Measurements from ENCODE around the gene CTNNBL1. TPM values are rescaled to one million over a fixed set of nuclear protein-coding genes. Genes with fewer than 3 reads are reported as not detected.

Gene CTNNBL1
- total RNA-seq, 1 experiment from 2014 or later: 49.9 TPM

- CTCF ChIA-PET: no interaction called here
- Histone ChIP-seq H3K4me3 (ENCODE audit: low read length) (no peak overlapping the region), H3K9me2 (replicated peaks; ENCODE audit: low read length) (no peaks in the 10 kb centered on the region), H3K79me2 (ENCODE audit: low read length) (no peaks in the 10 kb centered on the region), H3K4me2 (ENCODE audit: low read length) (no peak overlapping the region), H4K20me1 (ENCODE audit: low read length) (no peaks in the 10 kb centered on the region), H3K36me3 (ENCODE audit: low read depth, low read length) (peaks cover 5% of the 10 kb centered on the region; the same call in 1 of the 2 replicates), H3K27ac (ENCODE audit: low read length) (no peak overlapping the region), H2AFZ (ENCODE audit: low read length) (no peak overlapping the region), H3K27me3 (ENCODE audit: low read length) (no peaks in the 10 kb centered on the region), H3K9me3 (ENCODE audit: low read length) (no peaks in the 10 kb centered on the region), H3K4me1 (ENCODE audit: insufficient read depth, low read length) (no peaks in the 10 kb centered on the region), H3K9ac (ENCODE audit: low read length) (no peak overlapping the region), H3F3A (ENCODE audit: low read length, unreplicated experiment) (no peaks in the 10 kb centered on the region)
- intact Hi-C loops (cut with micrococcal nuclease): no loop called here
- POLR2A ChIA-PET (ENCODE audit: unreplicated experiment): no interaction called here
- no TSS peak for BruUV-seq (replicated peaks)
- TF ChIP-seq EZH2phosphoT487 (IDR thresholded peaks at IDR 0.05; ENCODE audit: borderline replicate concordance, low read length) (no peak), EZH2 (IDR thresholded peaks at IDR 0.05; ENCODE audit: low read length, unreplicated experiment) (no peak)
- TF ChIP-seq, protein P1, sequence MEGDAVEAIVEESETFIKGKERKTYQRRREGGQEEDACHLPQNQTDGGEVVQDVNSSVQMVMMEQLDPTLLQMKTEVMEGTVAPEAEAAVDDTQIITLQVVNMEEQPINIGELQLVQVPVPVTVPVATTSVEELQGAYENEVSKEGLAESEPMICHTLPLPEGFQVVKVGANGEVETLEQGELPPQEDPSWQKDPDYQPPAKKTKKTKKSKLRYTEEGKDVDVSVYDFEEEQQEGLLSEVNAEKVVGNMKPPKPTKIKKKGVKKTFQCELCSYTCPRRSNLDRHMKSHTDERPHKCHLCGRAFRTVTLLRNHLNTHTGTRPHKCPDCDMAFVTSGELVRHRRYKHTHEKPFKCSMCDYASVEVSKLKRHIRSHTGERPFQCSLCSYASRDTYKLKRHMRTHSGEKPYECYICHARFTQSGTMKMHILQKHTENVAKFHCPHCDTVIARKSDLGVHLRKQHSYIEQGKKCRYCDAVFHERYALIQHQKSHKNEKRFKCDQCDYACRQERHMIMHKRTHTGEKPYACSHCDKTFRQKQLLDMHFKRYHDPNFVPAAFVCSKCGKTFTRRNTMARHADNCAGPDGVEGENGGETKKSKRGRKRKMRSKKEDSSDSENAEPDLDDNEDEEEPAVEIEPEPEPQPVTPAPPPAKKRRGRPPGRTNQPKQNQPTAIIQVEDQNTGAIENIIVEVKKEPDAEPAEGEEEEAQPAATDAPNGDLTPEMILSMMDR (conservative IDR thresholded peaks at IDR 0.05; ENCODE audit: low read depth, low read length): no peak
- DNase-seq (no peak), ATAC-seq (no peak)
Observed at GRCh38 chr20:37759052-37759553, 65.3 kb downstream of the CTNNBL1 start.

GRCh38 chr20:37759761-37760209 is 66.0 kb downstream of the CTNNBL1 start:
- intact Hi-C loops (cut with micrococcal nuclease): no loop called here
- Histone ChIP-seq H3K79me2 (ENCODE audit: low read length) (no peaks in the 10 kb centered on the region), H3K4me3 (ENCODE audit: low read length) (no peak overlapping the region), H3F3A (ENCODE audit: low read length, unreplicated experiment) (no peaks in the 10 kb centered on the region), H3K36me3 (ENCODE audit: low read depth, low read length) (peaks cover 5% of the 10 kb centered on the region; the same call in 1 of the 2 replicates), H2AFZ (ENCODE audit: low read length) (no peak overlapping the region), H3K27ac (ENCODE audit: low read length) (no peak overlapping the region), H4K20me1 (ENCODE audit: low read length) (no peaks in the 10 kb centered on the region), H3K27me3 (ENCODE audit: low read length) (no peaks in the 10 kb centered on the region), H3K9ac (ENCODE audit: low read length) (no peak overlapping the region), H3K4me2 (ENCODE audit: low read length) (no peak overlapping the region), H3K9me2 (replicated peaks; ENCODE audit: low read length) (no peaks in the 10 kb centered on the region), H3K4me1 (ENCODE audit: insufficient read depth, low read length) (no peaks in the 10 kb centered on the region), H3K9me3 (ENCODE audit: low read length) (no peaks in the 10 kb centered on the region)
- no peak for ATAC-seq
- CTCF ChIA-PET: no interaction called here
- DNase-seq: no peak
- BruUV-seq (replicated peaks): no TSS peak
- TF ChIP-seq EZH2phosphoT487 (IDR thresholded peaks at IDR 0.05; ENCODE audit: borderline replicate concordance, low read length) (no peak), EZH2 (IDR thresholded peaks at IDR 0.05; ENCODE audit: low read length, unreplicated experiment) (no peak)
- TF ChIP-seq, protein P1 (conservative IDR thresholded peaks at IDR 0.05; ENCODE audit: low read depth, low read length): no peak
- POLR2A ChIA-PET (ENCODE audit: unreplicated experiment): no interaction called here

DNA sequence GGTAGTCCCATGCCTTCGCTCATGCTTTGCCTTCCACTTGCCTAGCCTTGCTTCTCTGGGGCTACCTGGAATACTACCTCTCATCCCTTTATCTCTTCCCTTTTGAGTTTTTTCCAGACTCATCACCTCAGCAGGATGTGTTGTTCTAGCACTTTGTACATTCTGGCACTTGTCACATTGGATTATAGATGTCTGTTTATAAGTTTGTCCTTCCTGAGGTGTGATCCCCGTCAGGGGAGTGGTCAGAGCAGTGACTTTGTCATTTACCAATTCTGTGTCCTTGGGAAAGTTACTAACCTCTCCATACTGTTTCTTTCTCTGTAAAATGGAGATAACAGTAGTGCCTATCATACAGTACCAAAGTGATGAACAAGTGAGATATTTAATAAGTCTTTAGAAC is 66.5 kb downstream of the CTNNBL1 start:
- intact Hi-C loops (cut with micrococcal nuclease): no loop called here
- Histone ChIP-seq H3K9me2 (replicated peaks; ENCODE audit: low read length) (no peaks in the 10 kb centered on the region), H2AFZ (ENCODE audit: low read length) (no peak overlapping the region), H3K4me3 (ENCODE audit: low read length) (no peak overlapping the region), H3K36me3 (ENCODE audit: low read depth, low read length) (peaks cover 5% of the 10 kb centered on the region; the same call in 1 of the 2 replicates), H3F3A (ENCODE audit: low read length, unreplicated experiment) (no peaks in the 10 kb centered on the region), H3K9ac (ENCODE audit: low read length) (no peak overlapping the region), H3K4me1 (ENCODE audit: insufficient read depth, low read length) (no peaks in the 10 kb centered on the region), H3K9me3 (ENCODE audit: low read length) (no peaks in the 10 kb centered on the region), H3K27me3 (ENCODE audit: low read length) (no peaks in the 10 kb centered on the region), H3K4me2 (ENCODE audit: low read length) (no peak overlapping the region), H4K20me1 (ENCODE audit: low read length) (no peaks in the 10 kb centered on the region), H3K79me2 (ENCODE audit: low read length) (no peaks in the 10 kb centered on the region), H3K27ac (ENCODE audit: low read length) (no peak overlapping the region)
- TF ChIP-seq EZH2 (IDR thresholded peaks at IDR 0.05; ENCODE audit: low read length, unreplicated experiment) (no peak), EZH2phosphoT487 (IDR thresholded peaks at IDR 0.05; ENCODE audit: borderline replicate concordance, low read length) (no peak)
- TF ChIP-seq, protein P1 (conservative IDR thresholded peaks at IDR 0.05; ENCODE audit: low read depth, low read length): no peak
- CTCF ChIA-PET: no interaction called here
- no TSS peak for BruUV-seq (replicated peaks)
- no peak for ATAC-seq
- no peak for DNase-seq
- POLR2A ChIA-PET (ENCODE audit: unreplicated experiment): interaction anchor here (0.5 kb wide), 1 partner anchor 991 kb away, joined by 5 read pairs; no protein-coding TSS in a partner anchor
